IMR-90 (cell line): ENCODE measurements around the gene HOOK1. TPM values are rescaled to one million over a fixed set of nuclear protein-coding genes. Genes with fewer than 3 reads are reported as not detected.

Experiments
- ATAC-seq: fragments of 200-7000 bp; cut with Tn5 transposase; 2 replicates; pipeline ENCODE4 v1.9.1; 2020; ENCODE audit warnings: low read depth, mild to moderate bottlenecking, moderate library complexity
- BruUV-seq: library from RNA; stranded (reverse); fragments of 400-500 nt; replicated peaks from 2 replicates; lab custom pipeline; 2021; lab: Mats Ljungman, UMichigan
- CTCF ChIA-PET: fragments of 300-600 bp; formaldehyde crosslinking; extraction: SDS; loops from one replicate; lab custom pipeline; 2021; ENCODE audit warnings: antibody characterized with exemption; lab: Yijun Ruan, JAX
- POLR2A ChIA-PET: fragments of 300-600 bp; sonication (Branson Sonifier 250); formaldehyde crosslinking; loops from one replicate; lab custom pipeline; 2022; ENCODE audit warnings: antibody characterized with exemption; ENCODE audit not compliant: unreplicated experiment; lab: Charles Lee
- DNase-seq: peaks from one replicate; pipeline ENCODE4 v3.0.0; 2013
- H2AFZ ChIP-seq: replicated peaks from 2 replicates; pipeline ENCODE3; 2013; ENCODE audit warnings: low read length, mild to moderate bottlenecking; ENCODE audit not compliant: poor library complexity
- H2AK5ac ChIP-seq: 2 replicates; pipeline ENCODE4 v1.6.1; 2013; ENCODE audit warnings: low read depth, low read length, inconsistent platforms
- H2AK9ac ChIP-seq: replicated peaks from 2 replicates; pipeline ENCODE3; 2013; ENCODE audit warnings: mild to moderate bottlenecking, low read depth, low read length, moderate library complexity; ENCODE audit not compliant: poor library complexity
- H2BK120ac ChIP-seq: 2 replicates; pipeline ENCODE4 v1.6.1; 2013; ENCODE audit warnings: low read depth, low read length, inconsistent platforms
- H2BK15ac ChIP-seq: 3 replicates; pipeline ENCODE4 v1.6.1; 2013; ENCODE audit warnings: low read depth, low read length, inconsistent platforms
- H2BK20ac ChIP-seq: 2 replicates; pipeline ENCODE4 v1.6.1; 2013; ENCODE audit warnings: low read depth, mild to moderate bottlenecking, inconsistent platforms, low read length, moderate library complexity
- H2BK5ac ChIP-seq: 2 replicates; pipeline ENCODE4 v1.6.1; 2013; ENCODE audit warnings: mild to moderate bottlenecking, low read depth, low read length, inconsistent platforms; ENCODE audit not compliant: poor library complexity, severe bottlenecking
- H3K14ac ChIP-seq: replicated peaks from 2 replicates; pipeline ENCODE4 v1.6.1; 2013; ENCODE audit warnings: low read depth, low read length, inconsistent platforms
- H3K18ac ChIP-seq: 2 replicates; pipeline ENCODE4 v1.6.1; 2013; ENCODE audit warnings: low read depth, low read length, control low read depth
- H3K23ac ChIP-seq: 2 replicates; pipeline ENCODE4 v1.6.1; 2013; ENCODE audit warnings: low read depth, low read length, inconsistent platforms
- H3K27ac ChIP-seq: 2 replicates; pipeline ENCODE4 v1.5.1; 2013; ENCODE audit warnings: mild to moderate bottlenecking, control low read depth, low read length; ENCODE audit not compliant: insufficient read depth
- H3K27me3 ChIP-seq: 2 replicates; pipeline ENCODE4 v1.6.1; 2013; ENCODE audit warnings: low read length; ENCODE audit not compliant: control insufficient read depth, insufficient read depth
- H3K36me3 ChIP-seq: 2 replicates; pipeline ENCODE4 v1.6.1; 2013; ENCODE audit warnings: low read length, mixed read lengths; ENCODE audit not compliant: control insufficient read depth, insufficient read depth
- H3K4ac ChIP-seq: 2 replicates; pipeline ENCODE4 v1.6.1; 2013; ENCODE audit warnings: low read depth, low read length, inconsistent platforms
- H3K4me1 ChIP-seq: 2 replicates; pipeline ENCODE4 v1.6.1; 2013; ENCODE audit warnings: low read length, mixed read lengths; ENCODE audit not compliant: control insufficient read depth, insufficient read depth
- H3K4me2 ChIP-seq: 2 replicates; pipeline ENCODE4 v1.6.1; 2013; ENCODE audit warnings: low read depth, mild to moderate bottlenecking, control low read depth, low read length, moderate library complexity
- H3K4me3 ChIP-seq: 2 replicates; pipeline ENCODE4 v1.5.1; 2013; ENCODE audit warnings: low read depth, mild to moderate bottlenecking, control low read depth, low read length, moderate library complexity; ENCODE audit not compliant: insufficient read depth
- H3K56ac ChIP-seq: 2 replicates; pipeline ENCODE4 v1.6.1; 2013; ENCODE audit warnings: low read length, inconsistent platforms; ENCODE audit not compliant: insufficient read depth; ENCODE audit errors: extremely low read depth
- H3K79me1 ChIP-seq, 2 experiments: 2 replicates each; pipeline ENCODE4 v1.6.1; 2013; ENCODE audit warnings: low read length in 2 of 2, inconsistent platforms in 1 of 2, low read depth in 1 of 2
- H3K9ac ChIP-seq: 2 replicates; pipeline ENCODE4 v1.6.1; 2013; ENCODE audit warnings: low read depth, low read length, control low read depth
- H3K9me1 ChIP-seq: 2 replicates; pipeline ENCODE4 v1.6.1; 2013; ENCODE audit warnings: low read length, inconsistent platforms; ENCODE audit not compliant: insufficient read depth
- H3K9me3 ChIP-seq: 2 replicates; pipeline ENCODE4 v1.6.1; 2013; ENCODE audit warnings: low read length; ENCODE audit not compliant: control insufficient read depth, insufficient read depth
- H4K20me1 ChIP-seq: 2 replicates; pipeline ENCODE4 v1.6.1; 2013; ENCODE audit warnings: low read length, inconsistent platforms; ENCODE audit not compliant: insufficient read depth
- H4K5ac ChIP-seq: 2 replicates; pipeline ENCODE4 v1.6.1; 2013; ENCODE audit warnings: mild to moderate bottlenecking, low read depth, low read length, control low read depth
- H4K8ac ChIP-seq, 2 experiments: 2 replicates each; pipeline ENCODE4 v1.6.1; 2013; ENCODE audit warnings: low read depth in 2 of 2, low read length in 2 of 2, control low read depth in 1 of 2, inconsistent platforms in 1 of 2
- H4K91ac ChIP-seq: 2 replicates; pipeline ENCODE4 v1.6.1; 2013; ENCODE audit warnings: low read depth, low read length, inconsistent platforms; ENCODE audit not compliant: insufficient read depth
- CEBPB ChIP-seq: IDR thresholded peaks from 2 replicates; pipeline ENCODE4 v1.6.1; 2012; ENCODE audit warnings: low read depth, low read length, improper control_type of control experiment
- POLR2A ChIP-seq: IDR thresholded peaks from 2 replicates; pipeline ENCODE4 v1.6.1; 2012; ENCODE audit warnings: mild to moderate bottlenecking, low read depth, low read length
- RAD21 ChIP-seq: IDR thresholded peaks from 2 replicates; pipeline ENCODE4 v1.6.1; 2012; ENCODE audit warnings: low read length, improper control_type of control experiment
- SMC3 ChIP-seq: fragments of 150-350 bp; IDR thresholded peaks from 2 replicates; pipeline ENCODE4 v1.6.1; 2016; ENCODE audit warnings: low read depth, mild to moderate bottlenecking, antibody characterized with exemption, low read length, moderate library complexity
- WGBS, 2 experiments: methylation state at CpG; one replicate each; pipeline versions ENCODE4 v1.1.5 to v1.1.7; 2013; ENCODE audit warnings: missing lambda C conversion rate in 2 of 2; ENCODE audit not compliant: insufficient read length in 1 of 2; ENCODE audit errors: extremely low coverage in 2 of 2; 5-methylcytosine and 5-hydroxymethylcytosine counted together
- dilution Hi-C: fragments of 300-500 bp; cut with HindIII; formaldehyde crosslinking; loops from one replicate; pipeline ENCODE4 v1.14.3; 2018; ENCODE audit warnings: low sequenced_read_pairs; ENCODE audit not compliant: unreplicated experiment
- in situ Hi-C: fragments of 300-500 bp; cut with MboI; formaldehyde crosslinking; loops from 3 replicates; pipeline ENCODE4 v1.14.3; 2019; ENCODE audit warnings: low sequenced_read_pairs, inconsistent platforms, mixed read lengths
- intact Hi-C: fragments of 100-400 bp; cut with micrococcal nuclease; formaldehyde crosslinking; loops from 2 replicates; pipeline ENCODE4 v1.10.0; 2022
- polyA plus RNA-seq, 3 experiments: library from polyadenylated mRNA; depleted of rRNA; stranded (reverse); fragments of >200 nt; gene quantifications; 2 replicates each; pipeline ENCODE4 v1.2.3, GENCODE V29; 2012; ENCODE audit warnings: low replicate concordance in 1 of 3
- total RNA-seq: library from RNA; depleted of rRNA; stranded (reverse); fragments of >200 nt; gene quantifications from 2 replicates; pipeline ENCODE4 v1.2.3, GENCODE V29; 2012

The HOOK1 gene
- total and polyA plus RNA-seq, 2 of the 4 experiments (the other 2 are of a cell fraction) = not detected

DNA sequence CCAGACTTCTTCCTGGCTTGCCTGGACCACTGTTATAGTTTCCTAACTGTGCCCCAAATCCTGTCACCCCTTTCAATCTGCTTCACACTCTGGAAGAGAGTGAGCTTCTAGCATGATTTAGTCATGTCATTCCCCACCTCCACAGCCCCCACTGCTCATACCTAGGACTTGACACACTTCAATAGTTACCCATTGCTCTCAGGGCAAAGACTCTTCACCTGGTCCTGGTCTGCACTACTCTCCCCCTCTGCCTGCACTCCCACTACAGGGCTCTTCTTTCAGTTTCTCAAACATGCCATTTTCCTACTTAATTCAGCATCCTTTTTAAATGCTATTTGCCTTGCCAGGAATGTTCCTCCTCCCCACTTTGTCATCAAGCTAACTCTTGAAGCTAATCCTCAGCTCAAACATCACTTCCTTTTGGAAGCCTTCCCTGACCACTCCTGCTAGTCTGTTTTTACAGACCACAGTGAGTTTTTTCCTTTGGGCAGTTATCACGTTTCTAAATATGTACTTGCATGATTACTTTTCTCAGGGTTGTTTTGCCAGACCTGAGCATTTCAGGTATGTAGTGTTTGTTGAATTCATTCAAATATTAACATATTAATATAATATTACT is 87.1 kb downstream of the HOOK1 start:
- H2BK120ac ChIP-seq = no peak overlapping the region
- TF ChIP-seq RAD21 (no peak), POLR2A (no peak), SMC3 (no peak), CEBPB (no peak)
- H3K36me3 ChIP-seq = no peaks in the 10 kb centered on the region
- no peak overlapping the region for H3K4me2 ChIP-seq
- H2AK9ac ChIP-seq = no peak overlapping the region
- H3K79me1 ChIP-seq = no peaks in the 10 kb centered on the region
- no peak overlapping the region for H4K8ac ChIP-seq
- H3K9me1 ChIP-seq = no peaks in the 10 kb centered on the region
- H3K56ac ChIP-seq = no peak overlapping the region
- dilution Hi-C loops = no loop called here
- ATAC-seq = no peak
- H4K91ac ChIP-seq = no peak overlapping the region
- no peak overlapping the region for H2BK15ac ChIP-seq
- in situ Hi-C loops = no loop called here
- H2AFZ ChIP-seq = no peak overlapping the region
- no peak overlapping the region for H3K23ac ChIP-seq
- no peak overlapping the region for H3K18ac ChIP-seq
- H3K9me3 ChIP-seq = no peaks in the 10 kb centered on the region
- H3K14ac ChIP-seq = no peak overlapping the region
- ChIA-PET POLR2A (no interaction called here), CTCF (interaction anchor here (0.8 kb wide), 1 partner anchor 46 kb away, joined by 3 read pairs; no protein-coding TSS in a partner anchor)
- H3K9ac ChIP-seq = no peak overlapping the region
- no peak overlapping the region for H4K5ac ChIP-seq
- no peak overlapping the region for H2BK5ac ChIP-seq
- no peak overlapping the region for H2AK5ac ChIP-seq
- no peak overlapping the region for H3K4ac ChIP-seq
- no TSS peak for BruUV-seq
- intact Hi-C loops = no loop called here
- H3K4me1 ChIP-seq = no peaks in the 10 kb centered on the region
- no peak for DNase-seq
- no peak overlapping the region for H3K27ac ChIP-seq
- no peak overlapping the region for H2BK20ac ChIP-seq
- H3K4me3 ChIP-seq = no peak overlapping the region
- no CpG with 5 or more reads among the region's 1 CpG for WGBS, 2 experiments
- H3K27me3 ChIP-seq = no peaks in the 10 kb centered on the region; the same call in 1 of the 2 replicates
- no peaks in the 10 kb centered on the region for H4K20me1 ChIP-seq
